Mammary epithelial cell (primary cell): ENCODE data around the gene LTBP2.

Source experiments
- CTCF ChIP-seq, 2 donors: IDR thresholded peaks in 1 of 2; conservative IDR thresholded peaks in 1 of 2; 2 replicates each; pipeline ENCODE4 v1.5.1; 2011 to 2012; ENCODE audit warnings: inconsistent platforms in 2 of 2, low read length in 2 of 2, mild to moderate bottlenecking in 2 of 2, control low read depth in 1 of 2, low read depth in 1 of 2; ENCODE audit not compliant: insufficient read depth in 1 of 2; ENCODE audit errors: extremely low read depth in 1 of 2
- EZH2 ChIP-seq: IDR thresholded peaks from 2 replicates; pipeline ENCODE4 v1.6.1; 2012; ENCODE audit warnings: low read length, inconsistent platforms, borderline replicate concordance

DNA sequence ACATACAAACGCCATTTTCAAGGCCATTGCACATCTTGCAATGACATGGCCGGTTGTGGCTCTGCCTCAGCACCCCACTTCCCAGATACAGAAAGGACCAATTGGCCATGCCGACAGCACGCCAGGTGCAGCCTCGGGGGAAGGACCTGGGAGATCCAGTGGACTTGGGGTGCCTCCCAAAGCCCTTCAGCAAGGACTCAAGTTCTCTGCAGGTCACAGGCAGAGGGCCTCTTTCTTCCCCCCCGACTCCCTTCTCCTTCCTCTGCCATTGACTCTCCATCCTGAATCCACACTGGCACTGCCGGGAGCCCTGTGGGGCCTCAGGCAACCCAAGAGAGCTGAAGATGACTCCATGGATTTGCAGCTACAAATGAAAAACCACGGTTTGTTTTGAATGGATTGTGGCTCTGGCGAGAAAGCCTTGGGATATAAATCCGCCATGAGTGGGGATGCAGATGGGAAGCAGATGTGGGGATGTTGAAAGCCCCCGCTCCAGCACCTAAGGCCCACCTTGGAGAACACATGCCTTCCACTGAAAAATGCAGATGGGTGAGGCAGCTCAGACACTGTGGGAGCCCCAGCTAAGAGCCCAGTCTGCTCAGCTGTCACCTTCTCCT is 35.1 kb upstream of the LTBP2 start:
- TF ChIP-seq CTCF (conservative IDR thresholded peaks at IDR 0.05 in 1 of 2, IDR thresholded peaks at IDR 0.05 in 1 of 2; ENCODE audit: extremely low read depth in 1 of 2, insufficient read depth in 1 of 2, low read depth in 1 of 2, low read length in 2 of 2): no peak
- no peak for TF ChIP-seq EZH2
